Calu3 (cell line): ENCODE data around the gene MYH9. TPM values are rescaled to one million over a fixed set of nuclear protein-coding genes. Genes with fewer than 3 reads are reported as not detected.

Experiments
- BruUV-seq: library from RNA; stranded (reverse); fragments of 400-500 nt; replicated peaks from 2 replicates; lab custom pipeline; 2021; lab: Mats Ljungman, UMichigan
- CTCF ChIA-PET: fragments of 300-600 bp; sonication (Branson Sonifier 250); formaldehyde crosslinking; loops from one replicate; lab custom pipeline; 2022; ENCODE audit warnings: antibody characterized with exemption; lab: Charles Lee
- DNase-seq: peaks from one replicate; pipeline ENCODE4 v3.0.0; 2022
- H3K27ac Mint-ChIP-seq: one replicate; pipeline ENCODE4 v1.8.0; 2022; ENCODE audit warnings: mixed read lengths; ENCODE audit not compliant: unreplicated experiment
- H3K27me3 Mint-ChIP-seq: one replicate; pipeline ENCODE4 v1.8.0; 2022; ENCODE audit warnings: mixed read lengths; ENCODE audit not compliant: unreplicated experiment
- H3K36me3 Mint-ChIP-seq: one replicate; pipeline ENCODE4 v1.8.0; 2022; ENCODE audit warnings: mild to moderate bottlenecking, moderate library complexity, mixed read lengths; ENCODE audit not compliant: insufficient read depth, unreplicated experiment
- H3K4me1 Mint-ChIP-seq: one replicate; pipeline ENCODE4 v1.8.0; 2022; ENCODE audit warnings: mild to moderate bottlenecking, low read depth, mixed read lengths; ENCODE audit not compliant: unreplicated experiment
- H3K4me3 Mint-ChIP-seq: one replicate; pipeline ENCODE4 v1.8.0; 2022; ENCODE audit warnings: mild to moderate bottlenecking, low read depth, moderate library complexity, mixed read lengths; ENCODE audit not compliant: unreplicated experiment
- H3K9me3 Mint-ChIP-seq: one replicate; pipeline ENCODE4 v1.8.0; 2022; ENCODE audit warnings: low read depth, mixed read lengths; ENCODE audit not compliant: unreplicated experiment
- CTCF ChIP-seq: fragments of 200-600 bp; IDR thresholded peaks from one replicate; pipeline ENCODE4 v1.8.0; 2022; ENCODE audit warnings: antibody characterized with exemption; ENCODE audit not compliant: unreplicated experiment
- intact Hi-C: fragments of 100-400 bp; cut with micrococcal nuclease; formaldehyde crosslinking; loops from one replicate; pipeline ENCODE4 v1.10.0; 2022; ENCODE audit not compliant: unreplicated experiment
- total RNA-seq: library from RNA; stranded (reverse); gene quantifications from 2 replicates; pipeline ENCODE4 v1.2.3, GENCODE V29; 2022

MYH9 gene
- total RNA-seq, 1 experiment from 2014 or later = 606 TPM

- CTCF ChIA-PET = interaction anchor here (1.0 kb wide), 1 partner anchor 15 kb away, joined by 3 read pairs; no protein-coding TSS in a partner anchor
- intact Hi-C loops = no loop called here
- no peak for DNase-seq
- Mint-ChIP-seq H3K4me3 (no peak overlapping the region), H3K9me3 (no peaks in the 10 kb centered on the region), H3K36me3 (peaks cover 91% of the 10 kb centered on the region), H3K27me3 (no peaks in the 10 kb centered on the region), H3K27ac (peak overlapping the region; percentile 75), H3K4me1 (peaks cover 77% of the 10 kb centered on the region)
- BruUV-seq = no TSS peak
- no peak for TF ChIP-seq CTCF
Observed at GRCh38 chr22:36335621-36336020, 52.1 kb downstream of the MYH9 start.

- DNase-seq = peak; percentile 28
- TF ChIP-seq CTCF = no peak
- intact Hi-C loops = no loop called here
- Mint-ChIP-seq H3K4me3 (no peak overlapping the region), H3K4me1 (peaks cover 80% of the 10 kb centered on the region), H3K36me3 (peaks cover 91% of the 10 kb centered on the region), H3K27me3 (no peaks in the 10 kb centered on the region), H3K27ac (peak overlapping the region; percentile 75), H3K9me3 (no peaks in the 10 kb centered on the region)
- CTCF ChIA-PET = interaction anchor here (1.0 kb wide), 1 partner anchor 16 kb away, joined by 3 read pairs; no protein-coding TSS in a partner anchor
- no TSS peak for BruUV-seq
Observed at GRCh38 chr22:36334821-36335603, 52.8 kb downstream of the MYH9 start.

GRCh38 chr22:36334081-36334820 is 53.5 kb downstream of the MYH9 start:
- no TSS peak for BruUV-seq
- intact Hi-C loops = no loop called here
- H3K9me3 Mint-ChIP-seq = no peaks in the 10 kb centered on the region
- CTCF ChIA-PET = interaction anchor here (0.5 to 0.7 kb wide), 2 partner anchors 24 to 200 kb away, joined by 3 to 4 read pairs; no protein-coding TSS in a partner anchor
- peak overlapping the region; percentile 68 for H3K4me3 Mint-ChIP-seq
- H3K36me3 Mint-ChIP-seq = peaks cover 91% of the 10 kb centered on the region
- DNase-seq = no peak
- H3K4me1 Mint-ChIP-seq = peaks cover 80% of the 10 kb centered on the region
- TF ChIP-seq CTCF = no peak
- no peaks in the 10 kb centered on the region for H3K27me3 Mint-ChIP-seq
- H3K27ac Mint-ChIP-seq = peak overlapping the region; percentile 100

- Mint-ChIP-seq H3K9me3 (no peaks in the 10 kb centered on the region), H3K4me1 (peaks cover 85% of the 10 kb centered on the region), H3K36me3 (peaks cover 91% of the 10 kb centered on the region), H3K4me3 (peak overlapping the region; percentile 68), H3K27me3 (no peaks in the 10 kb centered on the region), H3K27ac (peak overlapping the region; percentile 100)
- TF ChIP-seq CTCF = no peak
- CTCF ChIA-PET = interaction anchor here (0.5 to 1.4 kb wide), 3 partner anchors 18 to 200 kb away, joined by 3 to 4 read pairs (median 3); no protein-coding TSS in a partner anchor
- peak; percentile 63 for DNase-seq
- intact Hi-C loops = no loop called here
- BruUV-seq = no TSS peak
Observed at GRCh38 chr22:36333644-36334043, 54.1 kb downstream of the MYH9 start.
